HG03159 (cell line): Measurements from ENCODE around the gene ESD.
"Not testable (repeated sequence)": the region's sequence is repeated elsewhere in the genome, so short reads cannot be mapped to it uniquely, and the experiment has no call there.

Experiments used
- ATAC-seq: cut with Tn5 transposase; IDR thresholded peaks from one replicate; pipeline ENCODE4 v1.9.1; 2021; ENCODE audit warnings: mild to moderate bottlenecking, moderate library complexity; ENCODE audit not compliant: unreplicated experiment

The ESD gene

GRCh38 chr13:46796129-46796514, 839 bp downstream of the ESD start:
- ATAC-seq: no peak

GRCh38 chr13:46795321-46795720, 1.6 kb downstream of the ESD start:
- ATAC-seq: no peak

- no peak for ATAC-seq
Observed at GRCh38 chr13:46783504-46783903, 13.5 kb downstream of the ESD start.

DNA sequence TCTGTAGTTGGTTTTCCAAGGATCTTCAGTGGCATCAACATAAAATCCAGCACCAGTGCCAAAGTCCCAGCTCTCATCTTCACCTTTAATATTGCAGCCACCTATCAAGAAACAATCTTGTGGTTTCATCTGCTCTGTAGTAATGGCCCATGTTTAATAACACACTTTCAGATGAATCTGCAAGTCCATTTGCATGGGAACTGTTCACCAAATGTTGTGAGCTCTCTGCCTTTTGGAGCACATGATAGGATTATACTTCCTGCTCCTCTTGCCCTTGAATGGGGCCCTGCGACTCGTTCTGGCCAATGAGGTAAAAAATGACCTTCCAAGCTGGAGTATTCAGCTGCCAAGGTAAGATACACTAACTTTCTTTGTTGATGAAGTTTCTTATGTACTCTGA, 14.3 kb downstream of the ESD start:
- no peak for ATAC-seq

GRCh38 chr13:46782066-46782465, 14.9 kb downstream of the ESD start:
- no peak for ATAC-seq

DNA sequence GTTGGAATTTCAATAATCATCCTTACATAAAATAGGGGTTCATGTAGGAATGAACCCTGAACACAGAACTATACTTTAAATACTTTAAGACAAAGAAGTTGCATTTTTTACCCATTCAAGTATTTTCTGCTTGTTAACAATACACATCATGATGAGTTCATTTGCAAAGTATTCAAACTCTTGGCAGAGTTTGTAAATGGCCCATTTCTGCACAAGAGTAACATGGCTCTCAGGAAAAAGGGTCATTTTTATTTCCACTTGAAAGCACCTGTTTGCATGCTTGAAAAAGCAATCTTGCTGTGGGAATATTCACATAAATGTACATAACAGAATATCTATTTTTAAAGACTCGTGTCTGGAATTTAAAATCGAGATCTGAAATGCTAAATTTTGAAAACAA, 18.1 kb downstream of the ESD start:
- ATAC-seq: no peak

DNA sequence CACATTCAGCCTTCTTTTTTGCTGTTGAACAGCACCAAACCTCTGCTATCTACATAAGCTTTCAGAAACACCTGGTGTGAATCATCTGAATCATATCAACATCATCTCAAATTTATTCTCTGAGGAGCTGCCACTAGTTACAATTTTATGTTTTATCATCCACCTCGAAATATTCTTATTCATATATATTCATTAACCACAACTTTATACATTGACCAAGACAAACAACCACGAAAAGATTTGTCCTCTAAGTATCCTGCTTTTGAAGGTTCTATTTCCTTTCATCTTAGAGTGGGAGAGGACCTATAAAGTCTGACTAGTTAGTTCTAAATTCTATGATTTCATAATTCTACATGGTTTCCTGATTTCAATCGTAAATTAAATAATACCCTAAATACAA, 18.9 kb downstream of the ESD start:
- ATAC-seq: no peak

- ATAC-seq: no peak
Observed at GRCh38 chr13:46775385-46776107, 21.4 kb downstream of the ESD start.

DNA sequence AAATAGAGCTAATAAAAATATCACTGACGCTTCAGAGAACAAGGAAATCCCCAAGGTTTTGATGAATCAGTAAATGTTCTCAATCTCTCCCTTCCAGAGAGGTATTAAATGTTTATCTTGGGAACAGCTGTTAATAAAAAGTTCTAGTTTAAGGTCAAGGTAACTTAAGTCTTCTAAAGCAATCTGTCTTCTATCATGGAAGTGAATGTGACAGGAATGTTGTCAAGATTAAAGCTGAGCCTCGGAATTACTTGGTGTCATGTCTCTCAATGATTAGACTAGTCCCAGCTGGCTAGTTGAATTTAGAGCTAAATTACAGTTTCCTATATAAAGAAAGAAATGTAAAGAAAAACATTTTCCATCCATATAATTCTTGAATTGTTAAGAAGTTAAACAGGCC, 23.4 kb downstream of the ESD start:
- no peak for ATAC-seq

DNA sequence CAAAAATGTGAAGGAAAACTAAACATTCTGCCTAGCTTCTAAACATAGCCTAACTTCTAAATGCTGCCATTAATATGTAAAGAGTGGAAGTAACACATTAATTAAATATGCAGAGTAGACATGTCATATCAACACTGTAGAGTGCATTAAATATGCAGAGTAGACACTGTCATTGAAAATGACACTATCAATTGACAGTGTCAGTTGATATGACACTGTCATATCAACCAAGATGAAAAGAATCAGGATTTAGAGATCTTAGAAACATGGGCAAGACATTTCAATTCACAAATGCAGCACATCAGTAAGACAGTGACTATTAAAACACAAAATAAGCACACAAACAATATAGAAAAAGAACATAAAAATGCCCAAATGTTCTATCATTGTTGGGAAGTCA, 25.3 kb downstream of the ESD start:
- no peak for ATAC-seq

- ATAC-seq: not testable (repeated sequence)
Observed at GRCh38 chr13:46769925-46770324, 27.0 kb downstream of the ESD start.

- ATAC-seq: no peak
Observed at GRCh38 chr13:46761866-46762265, 35.1 kb downstream of the ESD start.

GRCh38 chr13:46761174-46761573, 35.8 kb downstream of the ESD start:
- no peak for ATAC-seq

DNA sequence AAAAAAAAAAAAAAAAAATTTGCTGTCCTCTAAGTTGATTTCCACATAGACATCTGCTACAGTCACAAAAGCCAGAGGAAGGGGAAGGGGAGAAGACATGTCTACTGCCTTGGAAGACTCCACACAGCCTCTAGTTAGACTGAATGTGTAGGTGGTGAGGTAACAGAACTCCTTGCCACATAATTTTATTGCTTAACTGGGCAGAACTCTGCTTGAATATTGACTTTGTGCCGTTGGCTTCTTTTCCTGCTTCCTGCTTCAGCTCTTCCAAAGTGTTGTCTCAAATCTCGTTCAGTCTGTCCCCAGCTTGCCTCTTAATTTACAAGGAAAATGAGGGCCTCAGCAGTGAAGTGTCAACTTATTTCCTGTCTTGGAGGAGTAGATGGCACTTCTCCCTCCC, 37.1 kb downstream of the ESD start:
- no peak for ATAC-seq

DNA sequence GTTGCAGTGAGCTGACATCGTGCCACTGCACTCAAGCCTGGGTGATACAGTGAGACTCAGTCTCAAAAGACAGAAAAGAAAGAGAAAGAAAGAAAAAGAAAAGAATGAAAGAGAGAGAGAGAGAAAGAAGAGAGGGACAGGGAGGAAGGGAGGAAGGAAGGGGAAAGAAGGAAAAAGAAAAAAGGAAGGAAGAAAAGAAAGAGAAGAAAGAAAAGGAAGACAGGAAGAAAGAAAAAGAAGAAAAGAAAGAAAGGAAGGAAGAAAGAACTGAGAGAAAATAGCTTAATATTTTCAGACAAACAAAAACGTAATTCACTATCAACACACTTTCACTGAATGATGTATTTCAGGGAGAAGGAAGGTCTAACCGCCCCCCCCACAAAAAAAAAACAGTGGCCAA, 39.3 kb downstream of the ESD start:
- no peak for ATAC-seq

DNA sequence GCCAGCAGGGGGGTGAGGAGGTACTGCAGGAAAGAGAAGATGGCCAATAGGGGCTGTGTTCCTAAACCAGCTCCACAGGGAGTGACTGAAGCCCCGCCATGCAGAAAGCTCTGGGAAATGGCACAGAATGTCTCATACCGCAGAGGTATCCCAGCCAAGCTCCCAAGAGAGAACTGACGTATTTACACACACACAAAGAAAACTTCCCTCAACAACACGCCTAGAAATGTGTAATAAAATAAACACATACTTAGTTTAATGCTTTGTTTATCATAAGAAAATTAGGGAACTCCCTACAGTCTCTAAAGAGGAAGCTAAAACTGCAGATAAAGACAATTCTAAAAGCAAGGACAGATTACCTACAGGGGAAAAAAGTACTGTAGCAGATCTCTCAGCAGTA, 40.0 kb downstream of the ESD start:
- ATAC-seq: no peak

DNA sequence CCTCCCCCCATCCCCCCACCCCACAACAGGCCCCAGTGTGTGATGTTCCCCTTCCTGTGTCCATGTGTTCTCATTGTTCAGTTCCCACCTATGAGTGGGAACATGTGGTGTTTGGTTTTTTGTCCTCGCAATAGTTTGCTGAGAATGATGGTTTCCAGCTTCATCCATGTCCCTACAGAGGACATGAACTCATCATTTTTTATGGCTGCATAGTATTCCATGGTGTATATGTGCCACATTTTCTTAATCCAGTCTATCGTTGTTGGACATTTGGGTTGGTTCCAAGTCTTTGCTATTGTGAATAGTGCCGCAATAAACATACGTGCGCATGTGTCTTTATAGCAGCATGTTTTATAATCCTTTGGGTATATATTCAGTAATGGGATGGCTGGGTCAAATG, 41.5 kb downstream of the ESD start:
- not testable (repeated sequence) for ATAC-seq

DNA sequence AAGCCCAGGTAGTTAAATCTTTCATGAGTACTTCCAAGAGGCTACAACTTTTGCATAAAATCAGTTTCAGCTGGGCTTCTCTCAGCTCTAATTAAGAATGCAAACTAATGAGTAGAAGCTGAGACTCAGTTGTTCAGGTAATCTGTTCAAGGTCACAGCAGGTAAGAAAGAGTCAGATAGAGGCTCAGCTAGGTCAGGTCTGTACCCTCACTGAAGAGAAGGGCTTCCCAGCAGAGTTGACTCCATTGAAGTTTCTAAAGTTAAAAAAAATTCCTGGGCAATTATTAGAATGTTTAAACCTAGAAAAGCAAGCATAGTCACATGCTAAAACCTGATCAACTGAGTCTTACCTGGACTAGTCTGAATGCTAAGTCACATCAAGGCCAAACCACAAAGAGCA, 42.1 kb downstream of the ESD start:
- no peak for ATAC-seq

DNA sequence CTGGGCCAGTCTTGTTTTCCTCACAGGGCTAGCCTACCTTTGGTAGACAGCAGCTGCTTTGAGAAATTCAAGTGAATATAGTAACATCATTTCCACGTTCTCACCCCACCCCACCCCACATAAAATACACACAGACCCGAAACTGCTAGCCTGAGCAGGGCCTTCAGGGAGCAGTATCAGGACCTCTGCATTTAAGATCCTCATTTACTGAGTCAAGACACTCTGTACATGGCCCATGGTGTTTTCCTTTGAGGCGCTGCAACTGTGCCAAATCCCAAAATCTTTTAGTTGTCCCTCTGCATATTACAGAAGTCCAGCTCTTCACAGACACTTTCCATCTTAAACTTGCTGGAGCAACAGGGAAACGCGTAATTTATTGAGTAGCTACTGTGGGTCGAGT, 43.0 kb downstream of the ESD start:
- no peak for ATAC-seq

- ATAC-seq: no peak
Observed at GRCh38 chr13:46753137-46753536, 43.8 kb downstream of the ESD start.

DNA sequence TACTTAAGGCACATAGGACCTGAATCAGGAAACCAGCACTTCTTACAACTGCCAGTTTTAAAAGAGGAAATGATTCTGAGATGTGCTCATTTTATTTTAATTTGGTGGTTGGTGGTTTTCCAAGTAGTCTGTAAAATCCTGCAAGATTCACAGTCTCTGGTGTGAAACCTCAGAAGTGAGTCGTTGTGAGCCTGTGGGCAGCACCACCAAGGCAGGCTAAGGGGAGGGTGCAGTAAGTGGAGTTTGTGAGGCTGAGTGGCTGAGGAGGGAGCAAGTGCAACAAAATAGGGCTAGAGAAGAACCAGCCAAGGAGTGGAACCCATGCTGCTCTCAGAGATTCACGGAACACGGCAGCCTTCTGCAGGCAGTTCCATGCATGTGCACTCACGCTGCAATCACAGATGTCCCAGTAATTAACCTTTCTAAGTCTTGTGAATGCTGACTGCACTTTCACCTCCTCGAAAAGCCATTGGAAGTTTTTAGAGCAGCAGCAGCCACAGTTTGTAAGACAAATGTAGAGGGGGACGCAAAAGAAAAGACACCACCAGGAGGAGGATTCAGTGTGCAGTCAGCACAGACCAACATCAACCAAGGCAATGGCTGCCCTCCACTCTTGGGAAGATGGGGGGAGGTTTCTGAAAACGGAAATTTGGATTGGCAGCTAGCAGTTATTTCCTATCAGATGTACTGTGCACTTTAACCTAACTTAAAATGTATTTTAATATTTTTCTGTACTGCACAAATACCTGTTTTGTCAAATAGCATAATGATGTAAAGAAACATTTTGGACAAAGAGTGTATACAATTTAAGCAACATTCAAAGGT, 44.9 kb downstream of the ESD start:
- peak; percentile 78 for ATAC-seq

- ATAC-seq: no peak
Observed at GRCh38 chr13:46749951-46750350, 47.0 kb downstream of the ESD start.

DNA sequence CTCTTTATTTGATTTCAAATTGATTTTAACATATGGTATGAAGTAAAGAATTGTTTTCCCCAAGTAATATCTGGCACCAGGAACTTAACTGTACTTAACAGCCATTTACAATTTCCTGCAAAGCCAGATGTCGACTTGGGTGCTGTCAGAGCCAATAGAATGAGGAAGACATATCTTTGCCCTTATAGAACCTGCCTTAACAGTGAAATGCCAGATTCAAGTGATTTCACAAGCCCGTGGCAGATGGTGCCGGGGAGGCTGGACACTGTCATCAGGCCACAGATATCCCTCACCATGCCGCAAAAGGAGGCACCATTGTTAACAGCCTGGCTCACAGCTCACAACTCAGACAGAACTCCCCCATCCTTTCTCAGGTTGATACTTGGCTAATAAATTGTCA, 48.7 kb downstream of the ESD start:
- ATAC-seq: no peak
